ENCODE data around the gene FAM149A. TPM values are rescaled to one million over a fixed set of nuclear protein-coding genes. Genes with fewer than 3 reads are reported as not detected.

The FAM149A gene
- total and polyA plus RNA-seq, 2 experiments from 2014 or later, result 6.9 to 7.0 TPM

GRCh38 chr4:186121057-186121456 lies 16.6 kb downstream of the FAM149A start:
- Histone ChIP-seq H4K20me1 (ENCODE audit: insufficient read depth, poor library complexity, severe bottlenecking) (no peaks in the 10 kb centered on the region), H3K79me2 (no peaks in the 10 kb centered on the region), H2AFZ (no peak overlapping the region), H3K27ac (no peak overlapping the region), H3K4me2 (no peak overlapping the region), H3K27me3 (no peaks in the 10 kb centered on the region), H3K36me3 (replicated peaks; ENCODE audit: insufficient read depth, low read depth) (no peaks in the 10 kb centered on the region), H3K9me2 (replicated peaks; ENCODE audit: insufficient read depth) (no peaks in the 10 kb centered on the region), H3K9me3 (ENCODE audit: low read depth) (no peaks in the 10 kb centered on the region), H3K4me1 (ENCODE audit: insufficient read depth) (no peaks in the 10 kb centered on the region), H3K4me3 (no peak overlapping the region)
- TF ChIP-seq EZH2phosphoT487 (IDR thresholded peaks at IDR 0.05; ENCODE audit: low read depth, severe bottlenecking, unreplicated experiment), result no peak
- TF ChIP-seq EZH2 (IDR thresholded peaks at IDR 0.05; ENCODE audit: borderline replicate concordance), result no peak
- no peak for TF ChIP-seq CTCF (IDR thresholded peaks at IDR 0.05; ENCODE audit: poor library complexity)
- DNase-seq (ENCODE audit: low spot score), result no peak
- 93% methylated on average over 2 of the region's 2 CpGs for WGBS (ENCODE audit: low lambda C conversion rate, missing lambda C conversion rate)

- DNase-seq (ENCODE audit: low spot score), result no peak
- Histone ChIP-seq H3K27ac (no peak overlapping the region), H3K79me2 (no peaks in the 10 kb centered on the region), H3K9me2 (replicated peaks; ENCODE audit: insufficient read depth) (no peaks in the 10 kb centered on the region), H3K4me3 (no peak overlapping the region), H3K9me3 (ENCODE audit: low read depth) (no peaks in the 10 kb centered on the region), H4K20me1 (ENCODE audit: insufficient read depth, poor library complexity, severe bottlenecking) (no peaks in the 10 kb centered on the region), H3K27me3 (no peaks in the 10 kb centered on the region), H3K36me3 (replicated peaks; ENCODE audit: insufficient read depth, low read depth) (no peaks in the 10 kb centered on the region), H3K4me1 (ENCODE audit: insufficient read depth) (peaks cover 4% of the 10 kb centered on the region), H3K4me2 (no peak overlapping the region), H2AFZ (no peak overlapping the region)
- 92% methylated on average over 3 of the region's 3 CpGs for WGBS (ENCODE audit: low lambda C conversion rate, missing lambda C conversion rate)
- TF ChIP-seq CTCF (IDR thresholded peaks at IDR 0.05; ENCODE audit: poor library complexity) (no peak), EZH2phosphoT487 (IDR thresholded peaks at IDR 0.05; ENCODE audit: low read depth, severe bottlenecking, unreplicated experiment) (no peak)
Observed at GRCh38 chr4:186128842-186129241, 24.3 kb downstream of the FAM149A start.

- TF ChIP-seq EZH2 (IDR thresholded peaks at IDR 0.05; ENCODE audit: borderline replicate concordance), result no peak
- no peak for TF ChIP-seq CTCF (IDR thresholded peaks at IDR 0.05; ENCODE audit: poor library complexity)
- no peak for TF ChIP-seq EZH2phosphoT487 (IDR thresholded peaks at IDR 0.05; ENCODE audit: low read depth, severe bottlenecking, unreplicated experiment)
- Histone ChIP-seq H3K9me3 (ENCODE audit: low read depth) (no peaks in the 10 kb centered on the region), H3K4me1 (ENCODE audit: insufficient read depth) (peaks cover 4% of the 10 kb centered on the region), H3K79me2 (no peaks in the 10 kb centered on the region), H3K4me3 (no peak overlapping the region), H2AFZ (no peak overlapping the region), H4K20me1 (ENCODE audit: insufficient read depth, poor library complexity, severe bottlenecking) (no peaks in the 10 kb centered on the region), H3K9me2 (replicated peaks; ENCODE audit: insufficient read depth) (no peaks in the 10 kb centered on the region), H3K27me3 (no peaks in the 10 kb centered on the region), H3K4me2 (peak overlapping the region; percentile 71), H3K27ac (no peak overlapping the region), H3K36me3 (replicated peaks; ENCODE audit: insufficient read depth, low read depth) (no peaks in the 10 kb centered on the region)
- no peak for DNase-seq (ENCODE audit: low spot score)
- 57% methylated on average over 2 of the region's 2 CpGs for WGBS (ENCODE audit: low lambda C conversion rate, missing lambda C conversion rate)
Observed at GRCh38 chr4:186131935-186132334, 27.4 kb downstream of the FAM149A start.

Measured in hepatocyte (in vitro differentiated cells).